CD14-positive monocyte (primary cell): Measurements from ENCODE around the gene SZT2. TPM values are rescaled to one million over a fixed set of nuclear protein-coding genes. Genes with fewer than 3 reads are reported as not detected.

Source experiments
- DNase-seq, 3 donors: peaks; one replicate each; pipeline ENCODE4 v3.0.0-alpha.2; 2011 to 2022
- H2AFZ ChIP-seq: 2 replicates; pipeline ENCODE4 v1.6.0; 2012; ENCODE audit warnings: mild to moderate bottlenecking, low read depth, low read length, inconsistent platforms; ENCODE audit not compliant: insufficient read depth, poor library complexity, severe bottlenecking
- H3K27ac ChIP-seq, 2 donors: 1 replicate in 1 of 2; 2 replicates in 1 of 2; pipeline ENCODE4 v1.5.1; 2012 to 2013; ENCODE audit warnings: low read length in 2 of 2, control low read depth in 1 of 2, inconsistent platforms in 1 of 2, low read depth in 1 of 2, mild to moderate bottlenecking in 1 of 2
- H3K27me3 ChIP-seq, 2 donors: one replicate each; pipeline versions ENCODE4 v1.6.0 to v1.6.1; 2011 to 2013; ENCODE audit warnings: low read length in 2 of 2; ENCODE audit not compliant: control insufficient read depth in 2 of 2, insufficient read depth in 2 of 2
- H3K36me3 ChIP-seq, 2 donors: replicated peaks in 1 of 2; 1 replicate in 1 of 2; 2 replicates in 1 of 2; pipeline versions ENCODE4 v1.5.1 to v1.6.1; 2012 to 2013; ENCODE audit warnings: low read length in 2 of 2, control low read depth in 1 of 2, inconsistent platforms in 1 of 2, mild to moderate bottlenecking in 1 of 2; ENCODE audit not compliant: insufficient read depth in 2 of 2, control insufficient read depth in 1 of 2
- H3K4me1 ChIP-seq, 2 donors: 1 replicate in 1 of 2; 2 replicates in 1 of 2; pipeline versions ENCODE4 v1.5.1 to v1.6.1; 2012 to 2013; ENCODE audit warnings: low read length in 2 of 2, control low read depth in 1 of 2, inconsistent platforms in 1 of 2, mild to moderate bottlenecking in 1 of 2, moderate library complexity in 1 of 2; ENCODE audit not compliant: insufficient read depth in 2 of 2, control insufficient read depth in 1 of 2
- H3K4me2 ChIP-seq: replicated peaks from 2 replicates; pipeline ENCODE3; 2012; ENCODE audit warnings: low read length, moderate library complexity, mild to moderate bottlenecking; ENCODE audit not compliant: poor library complexity, severe bottlenecking; ENCODE audit errors: extremely low read depth
- H3K4me3 ChIP-seq, 3 experiments: fragments of 200-600 bp in 1 of 3; sonication (generic) in 1 of 3; replicated peaks in 1 of 3; 1 replicate in 2 of 3; 2 replicates in 1 of 3; pipeline ENCODE4 v1.5.1; 2011 to 2013; ENCODE audit warnings: low read length in 3 of 3, mild to moderate bottlenecking in 3 of 3, control low read depth in 2 of 3, low read depth in 2 of 3, inconsistent platforms in 1 of 3, moderate library complexity in 1 of 3
- H3K79me2 ChIP-seq: 2 replicates; pipeline ENCODE4 v1.6.0; 2012; ENCODE audit warnings: mild to moderate bottlenecking, control low read depth, inconsistent platforms, low read length, moderate library complexity; ENCODE audit not compliant: insufficient read depth
- H3K9ac ChIP-seq: 2 replicates; pipeline ENCODE4 v1.6.0; 2017; ENCODE audit warnings: low read length, mild to moderate bottlenecking; ENCODE audit not compliant: insufficient read depth, poor library complexity, severe bottlenecking
- H3K9me3 ChIP-seq, 2 donors: replicated peaks in 1 of 2; 1 replicate in 1 of 2; 2 replicates in 1 of 2; pipeline versions ENCODE4 v1.5.1 to v1.6.1; 2012 to 2013; ENCODE audit warnings: low read length in 2 of 2, control low read depth in 1 of 2; ENCODE audit not compliant: control insufficient read depth in 1 of 2, insufficient read depth in 1 of 2
- H4K20me1 ChIP-seq: 2 replicates; pipeline ENCODE4 v1.6.0; 2012; ENCODE audit warnings: mild to moderate bottlenecking, low read length, control low read depth, moderate library complexity; ENCODE audit not compliant: insufficient read depth
- H3K27ac Mint-ChIP-seq, 7 donors: one replicate each; pipeline ENCODE4 v1.8.0; 2020; ENCODE audit warnings: mild to moderate bottlenecking in 7 of 7, mixed read lengths in 7 of 7, moderate library complexity in 6 of 7, inconsistent platforms in 2 of 7
- H3K27me3 Mint-ChIP-seq, 3 donors: one replicate each; pipeline ENCODE4 v1.8.0; 2021 to 2022; ENCODE audit warnings: low read depth in 3 of 3, mild to moderate bottlenecking in 3 of 3, mixed read lengths in 3 of 3, moderate library complexity in 3 of 3, inconsistent platforms in 1 of 3
- H3K36me3 Mint-ChIP-seq, 2 donors: one replicate each; pipeline ENCODE4 v1.8.0; 2020; ENCODE audit warnings: mixed read lengths in 2 of 2, inconsistent platforms in 1 of 2, mild to moderate bottlenecking in 1 of 2
- H3K4me1 Mint-ChIP-seq: one replicate; pipeline ENCODE4 v1.8.0; 2020; ENCODE audit warnings: mild to moderate bottlenecking, mixed read lengths
- H3K4me3 Mint-ChIP-seq, 2 donors: one replicate each; pipeline ENCODE4 v1.8.0; 2020; ENCODE audit warnings: mild to moderate bottlenecking in 2 of 2, mixed read lengths in 2 of 2, moderate library complexity in 1 of 2
- H3K9me3 Mint-ChIP-seq, 7 donors: one replicate each; pipeline ENCODE4 v1.8.0; 2020 to 2022; ENCODE audit warnings: mixed read lengths in 7 of 7, mild to moderate bottlenecking in 6 of 7, moderate library complexity in 6 of 7, inconsistent platforms in 2 of 7
- WGBS: methylation state at CpG from one replicate; pipeline ENCODE4 v1.1.5; 2013; ENCODE audit warnings: missing lambda C conversion rate; ENCODE audit not compliant: insufficient coverage; 5-methylcytosine and 5-hydroxymethylcytosine counted together
- intact Hi-C, 2 donors: fragments of 100-400 bp; cut with micrococcal nuclease; formaldehyde crosslinking; loops; one replicate each; pipeline versions ENCODE4 v1.15.0 to v1.15.1; 2023
- polyA plus RNA-seq, 3 donors: library from polyadenylated mRNA; depleted of rRNA in 1 of 3; unstranded in 2 of 3; stranded (reverse) in 1 of 3; fragments of 300-500 nt in 2 of 3; fragments of >200 nt in 1 of 3; fragmentation: Illumina TruSeq in 2 of 3; gene quantifications; 1 replicate in 2 of 3; 2 replicates in 1 of 3; pipeline ENCODE4 v1.2.3, GENCODE V29; 2012 to 2021
- TF ChIP-seq, protein P1 (sequence below): fragments of 200-600 bp; IDR thresholded peaks from one replicate; pipeline ENCODE4 v1.8.0; 2022; ENCODE audit warnings: antibody characterized with exemption, mild to moderate bottlenecking

The SZT2 gene
- polyA plus RNA-seq, 3 donors, result 2.4 to 29.9 (median 2.6) TPM

DNA sequence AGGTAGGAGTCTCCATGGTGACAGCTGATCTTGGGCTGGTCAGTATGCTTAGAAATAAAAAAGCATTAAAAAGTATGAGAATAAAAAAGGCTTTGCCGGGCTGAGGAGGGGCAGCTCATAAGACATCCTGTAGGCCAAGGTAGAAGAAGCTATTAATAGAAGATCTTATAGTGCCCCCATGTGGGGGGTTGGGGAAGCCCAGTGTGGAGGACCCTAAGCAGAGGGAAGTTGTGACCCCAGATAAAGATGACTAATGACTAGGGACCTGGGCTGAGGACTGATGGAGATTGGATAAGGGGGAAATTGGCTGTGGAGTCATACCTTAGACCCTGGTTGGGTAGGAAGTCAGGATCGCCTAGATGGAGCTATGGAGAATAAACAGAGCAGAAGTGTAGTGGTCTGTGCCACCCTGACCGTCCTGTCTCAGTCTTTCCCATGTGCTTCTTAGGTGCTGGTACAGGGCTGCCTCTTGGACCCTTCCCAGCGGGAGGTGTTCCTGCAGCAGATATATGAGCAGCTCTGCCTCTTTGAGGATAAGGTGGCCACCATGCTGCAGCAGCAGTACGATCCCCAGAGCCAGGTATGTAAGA is 25.0 kb downstream of the SZT2 start:
- Histone ChIP-seq H3K27me3 (no peaks in the 10 kb centered on the region), H4K20me1 (no peaks in the 10 kb centered on the region), H3K27ac (no peak overlapping the region), H3K4me2 (no peak overlapping the region), H3K36me3 (peaks cover 52 to 67% of the 10 kb centered on the region in 2 donors), H3K4me3 (no peak overlapping the region), H3K79me2 (no peaks in the 10 kb centered on the region), H3K9ac (no peak overlapping the region), H3K9me3 (no peaks in the 10 kb centered on the region), H3K4me1 (no peaks in the 10 kb centered on the region), H2AFZ (no peak overlapping the region)
- Mint-ChIP-seq H3K4me1 (no peaks in the 10 kb centered on the region), H3K9me3 (no peaks in the 10 kb centered on the region), H3K36me3 (peaks cover 23 to 31% of the 10 kb centered on the region in 2 donors), H3K4me3 (no peak overlapping the region), H3K27me3 (no peaks in the 10 kb centered on the region), H3K27ac (peak overlapping the region in 3 of 7 donors; percentile 35 to 70 (median 58))
- intact Hi-C loops, result loop anchor here (1.0 to 2.0 kb wide), 2 partner anchors 187 to 188 kb away; no protein-coding TSS in a partner anchor
- TF ChIP-seq, protein P1, sequence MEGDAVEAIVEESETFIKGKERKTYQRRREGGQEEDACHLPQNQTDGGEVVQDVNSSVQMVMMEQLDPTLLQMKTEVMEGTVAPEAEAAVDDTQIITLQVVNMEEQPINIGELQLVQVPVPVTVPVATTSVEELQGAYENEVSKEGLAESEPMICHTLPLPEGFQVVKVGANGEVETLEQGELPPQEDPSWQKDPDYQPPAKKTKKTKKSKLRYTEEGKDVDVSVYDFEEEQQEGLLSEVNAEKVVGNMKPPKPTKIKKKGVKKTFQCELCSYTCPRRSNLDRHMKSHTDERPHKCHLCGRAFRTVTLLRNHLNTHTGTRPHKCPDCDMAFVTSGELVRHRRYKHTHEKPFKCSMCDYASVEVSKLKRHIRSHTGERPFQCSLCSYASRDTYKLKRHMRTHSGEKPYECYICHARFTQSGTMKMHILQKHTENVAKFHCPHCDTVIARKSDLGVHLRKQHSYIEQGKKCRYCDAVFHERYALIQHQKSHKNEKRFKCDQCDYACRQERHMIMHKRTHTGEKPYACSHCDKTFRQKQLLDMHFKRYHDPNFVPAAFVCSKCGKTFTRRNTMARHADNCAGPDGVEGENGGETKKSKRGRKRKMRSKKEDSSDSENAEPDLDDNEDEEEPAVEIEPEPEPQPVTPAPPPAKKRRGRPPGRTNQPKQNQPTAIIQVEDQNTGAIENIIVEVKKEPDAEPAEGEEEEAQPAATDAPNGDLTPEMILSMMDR, result peak; percentile 77
- WGBS, result 86% methylated on average over 4 of the region's 5 CpGs
- DNase-seq, result peak; percentile 48 to 72 (median 71)

DNA sequence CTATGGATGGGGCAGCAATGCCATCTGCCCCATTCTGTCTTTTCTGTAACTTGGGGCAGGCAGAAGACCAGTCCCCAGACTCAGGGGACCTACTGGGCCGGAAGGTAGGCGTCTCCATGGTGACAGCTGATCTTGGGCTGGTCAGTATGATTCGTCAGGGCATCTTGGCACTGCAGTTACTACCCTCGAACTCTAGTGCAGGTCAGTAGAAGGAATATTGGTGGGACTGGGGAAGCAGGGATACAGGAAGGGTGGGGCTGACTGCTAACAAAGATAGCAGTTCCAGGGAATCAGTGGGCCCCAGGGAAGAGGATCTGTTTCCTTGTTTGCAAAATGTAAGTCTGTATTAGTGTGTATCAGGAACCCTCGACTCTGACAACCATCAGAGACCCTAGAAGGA is 26.2 kb downstream of the SZT2 start:
- peaks cover 11 to 36% of the 10 kb centered on the region in 2 donors for H3K36me3 Mint-ChIP-seq
- TF ChIP-seq, protein P1, result no peak
- Histone ChIP-seq H3K9ac (no peak overlapping the region), H3K36me3 (peaks cover 61 to 68% of the 10 kb centered on the region in 2 donors), H3K27ac (no peak overlapping the region), H2AFZ (no peak overlapping the region), H3K4me3 (no peak overlapping the region), H3K9me3 (no peaks in the 10 kb centered on the region), H3K4me1 (no peaks in the 10 kb centered on the region), H3K27me3 (no peaks in the 10 kb centered on the region), H3K79me2 (no peaks in the 10 kb centered on the region), H3K4me2 (no peak overlapping the region), H4K20me1 (no peaks in the 10 kb centered on the region)
- H3K4me3 Mint-ChIP-seq, result no peak overlapping the region
- H3K4me1 Mint-ChIP-seq, result no peaks in the 10 kb centered on the region
- no peak for DNase-seq
- 96% methylated on average over 5 of the region's 5 CpGs for WGBS
- no peaks in the 10 kb centered on the region for H3K27me3 Mint-ChIP-seq
- H3K9me3 Mint-ChIP-seq, result no peaks in the 10 kb centered on the region
- intact Hi-C loops, result loop anchor here in 1 of 2 donors (2.0 kb wide), 1 partner anchor 189 kb away; no protein-coding TSS in a partner anchor
- no peak overlapping the region for H3K27ac Mint-ChIP-seq
